OCI-LY3 (cell line): ENCODE data around the gene TUBA4A.
"Not testable (repeated sequence)": the region's sequence is repeated elsewhere in the genome, so short reads cannot be mapped to it uniquely, and the experiment has no call there.

ENCODE experiments used
- H2AFZ ChIP-seq: fragments of 200-600, 300-600 bp; shearing (Covaris generic); 2 replicates; pipeline ENCODE4 v1.6.0; 2014; ENCODE audit warnings: antibody characterized with exemption, low read depth, low read length
- H3K27ac ChIP-seq: fragments of 200-600, 300-600 bp; sonication (generic); 2 replicates; pipeline ENCODE4 v1.5.1; 2014; ENCODE audit warnings: mild to moderate bottlenecking, low read length, moderate library complexity, mixed read lengths
- H3K27me3 ChIP-seq: fragments of 200-600, 300-600 bp; sonication (generic); 2 replicates; pipeline ENCODE4 v1.6.1; 2014; ENCODE audit warnings: low read depth, low read length, mixed read lengths
- H3K36me3 ChIP-seq: fragments of 200-600, 300-600 bp; sonication (generic); replicated peaks from 2 replicates; pipeline ENCODE3; 2014; ENCODE audit warnings: low read depth, low read length, mixed read lengths
- H3K4me1 ChIP-seq: fragments of 300-600, 200-600 bp; sonication (generic); 2 replicates; pipeline ENCODE4 v1.6.1; 2014; ENCODE audit warnings: low read length, mixed read lengths
- H3K4me2 ChIP-seq: fragments of 200-600, 300-600 bp; sonication (generic); 2 replicates; pipeline ENCODE4 v1.6.1; 2014; ENCODE audit warnings: low read length, mixed read lengths
- H3K4me3 ChIP-seq: fragments of 300-600, 200-600 bp; sonication (generic); 2 replicates; pipeline ENCODE4 v1.5.1; 2014; ENCODE audit warnings: antibody characterized with exemption, mild to moderate bottlenecking, low read length, moderate library complexity
- H3K79me2 ChIP-seq: fragments of 300-600, 200-600 bp; shearing (Covaris generic); 2 replicates; pipeline ENCODE4 v1.6.1; 2014; ENCODE audit warnings: mild to moderate bottlenecking, low read length, mixed read lengths
- H3K9ac ChIP-seq: fragments of 300-600, 200-600 bp; shearing (Covaris generic); 2 replicates; pipeline ENCODE4 v1.6.0; 2014; ENCODE audit warnings: mild to moderate bottlenecking, low read length, moderate library complexity
- H3K9me3 ChIP-seq: fragments of 200-600, 300-600 bp; shearing (Covaris generic); 2 replicates; pipeline ENCODE4 v1.6.1; 2014; ENCODE audit warnings: low read length, mixed read lengths; ENCODE audit not compliant: insufficient read depth
- H4K20me1 ChIP-seq: fragments of 200-600, 300-600 bp; sonication (generic); 2 replicates; pipeline ENCODE4 v1.6.1; 2016; ENCODE audit warnings: low read length, mixed read lengths; ENCODE audit not compliant: insufficient read depth
- CTCF ChIP-seq: fragments of 200-600, 300-600 bp; sonication (generic); IDR thresholded peaks from 2 replicates; pipeline ENCODE4 v1.5.1; 2014; ENCODE audit warnings: antibody characterized with exemption, low read length, low read depth
- EZH2phosphoT487 ChIP-seq: fragments of 200-600 bp; shearing (Covaris generic); IDR thresholded peaks from 2 replicates; pipeline ENCODE4 v1.6.1; 2018; ENCODE audit warnings: antibody characterized with exemption, mixed run types, low read depth

TUBA4A gene

DNA sequence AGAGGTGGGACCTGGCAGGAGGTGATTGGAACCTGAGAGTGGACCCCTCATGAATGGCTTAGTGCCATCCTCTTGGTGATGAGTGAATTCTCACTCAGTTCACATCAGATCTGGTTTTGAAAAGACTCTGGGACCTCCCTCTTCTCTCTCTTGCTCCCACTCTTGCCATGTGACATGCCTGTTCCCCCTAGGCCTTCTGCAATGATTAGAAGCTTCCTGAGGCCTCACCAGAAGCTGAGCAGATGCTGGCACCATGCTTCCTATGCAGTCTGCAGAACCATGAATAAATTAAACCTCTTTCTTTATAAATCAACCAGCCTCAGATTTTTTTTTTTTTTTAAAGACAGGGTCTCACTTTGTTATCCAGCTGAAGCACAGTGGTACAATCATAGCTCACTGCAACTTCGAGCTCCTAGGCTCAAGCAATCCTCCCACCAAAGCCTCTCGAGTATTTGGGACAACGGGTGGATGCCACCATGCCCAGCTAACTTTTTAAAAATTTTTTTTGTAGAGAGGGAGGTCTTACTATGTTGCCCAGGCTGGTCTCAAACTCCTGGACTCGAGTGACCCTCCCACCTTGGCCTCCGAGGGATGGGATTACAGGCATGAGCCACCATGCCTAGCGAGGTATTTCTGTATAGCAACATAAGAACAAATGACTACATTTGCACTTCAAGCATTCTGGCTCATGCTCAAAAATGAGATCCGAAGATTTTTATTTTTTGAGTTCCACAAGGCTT lies 49.1 kb downstream of the TUBA4A start:
- Histone ChIP-seq H3K27ac (no peak overlapping the region), H4K20me1 (no peaks in the 10 kb centered on the region), H2AFZ (no peak overlapping the region), H3K36me3 (no peaks in the 10 kb centered on the region), H3K27me3 (no peaks in the 10 kb centered on the region), H3K9ac (no peak overlapping the region), H3K4me2 (no peak overlapping the region), H3K79me2 (no peaks in the 10 kb centered on the region), H3K4me3 (no peak overlapping the region), H3K4me1 (peaks cover 7% of the 10 kb centered on the region), H3K9me3 (no peaks in the 10 kb centered on the region)
- TF ChIP-seq EZH2phosphoT487 = no peak
- no peak for TF ChIP-seq CTCF

DNA sequence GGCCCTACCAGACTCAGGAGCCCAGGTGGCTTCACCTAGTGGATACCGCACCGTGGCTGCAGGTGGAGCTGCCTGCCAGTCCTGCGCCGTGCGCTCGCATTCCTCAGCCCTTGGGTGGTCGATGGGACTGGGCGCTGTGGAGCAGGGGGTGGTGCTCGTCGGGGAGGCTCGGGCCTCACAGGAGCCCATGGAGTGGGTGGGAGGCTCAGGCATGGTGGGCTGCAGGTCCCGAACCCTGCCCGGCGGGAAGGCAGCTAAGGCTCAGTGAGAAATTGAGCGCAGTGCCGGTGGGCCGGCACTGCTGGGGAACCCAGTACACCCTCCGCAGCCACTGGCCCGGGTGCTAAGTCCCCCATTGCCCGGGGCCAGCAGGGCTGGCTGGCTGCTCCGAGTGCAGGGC lies 52.4 kb downstream of the TUBA4A start:
- not testable (repeated sequence) for H2AFZ ChIP-seq, H3K36me3 ChIP-seq, H3K9me3 ChIP-seq, H3K79me2 ChIP-seq, H3K4me3 ChIP-seq, H3K4me1 ChIP-seq, H3K9ac ChIP-seq, H3K4me2 ChIP-seq, H3K27ac ChIP-seq, H3K27me3 ChIP-seq, H4K20me1 ChIP-seq

DNA sequence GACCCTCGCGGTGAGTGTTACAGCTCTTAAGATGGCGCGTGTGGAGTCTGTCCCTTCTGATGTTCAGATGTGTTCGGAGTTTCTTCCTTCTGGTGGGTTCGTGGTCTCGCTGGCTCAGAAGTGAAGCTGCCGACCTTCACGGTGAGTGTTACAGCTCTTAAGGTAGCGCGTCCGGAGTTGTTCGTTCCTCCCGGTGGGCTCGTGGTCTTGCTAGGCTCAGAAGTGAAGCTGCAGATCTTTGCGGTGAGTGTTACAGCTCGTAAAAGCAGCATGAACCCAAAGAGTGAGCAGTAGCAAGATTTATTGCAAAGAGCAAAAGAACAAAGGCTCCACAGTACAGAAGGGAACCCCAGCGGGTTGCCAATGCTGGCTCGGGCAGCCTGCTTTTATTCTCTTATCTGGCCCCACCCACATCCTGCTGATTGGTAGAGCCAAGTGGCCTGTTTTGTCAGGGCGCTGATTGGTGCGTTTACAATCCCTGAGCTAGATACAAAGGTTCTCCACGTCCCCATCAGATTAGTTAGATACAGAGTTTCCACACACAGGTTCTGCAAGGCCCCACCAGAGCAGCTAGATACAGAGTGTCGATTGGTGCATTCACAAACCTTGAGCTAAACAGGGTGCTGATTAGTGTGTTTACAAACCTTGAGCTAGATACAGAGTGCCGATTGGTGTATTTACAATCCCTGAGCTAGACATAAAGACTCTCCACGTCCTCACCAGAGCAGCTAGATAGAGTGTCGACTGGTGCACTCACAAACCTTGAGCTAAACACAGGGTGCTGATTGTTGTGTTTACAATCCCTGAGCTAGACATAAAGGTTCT lies 53.0 kb downstream of the TUBA4A start:
- H3K27ac ChIP-seq, H3K27me3 ChIP-seq, H4K20me1 ChIP-seq, H3K4me1 ChIP-seq, H3K36me3 ChIP-seq, H3K9me3 ChIP-seq, H3K4me3 ChIP-seq, H3K4me2 ChIP-seq, H3K79me2 ChIP-seq, H3K9ac ChIP-seq, H2AFZ ChIP-seq: not testable (repeated sequence)
